Liver (tissue), 9 donors: ENCODE data around the gene RHEB. TPM values are rescaled to one million over a fixed set of nuclear protein-coding genes. Genes with fewer than 3 reads are reported as not detected.

ENCODE experiments used
- DNase-seq: peaks from one replicate; pipeline ENCODE4 v3.0.0-alpha.2; 2017; ENCODE audit warnings: low spot score
- H3K27ac ChIP-seq, 2 donors: one replicate each; pipeline ENCODE4 v1.7.0; 2013; ENCODE audit warnings: inconsistent platforms in 2 of 2, low read length in 2 of 2, control low read depth in 1 of 2, low read depth in 1 of 2, mild to moderate bottlenecking in 1 of 2
- H3K27me3 ChIP-seq, 4 donors: one replicate each; pipeline versions ENCODE4 v1.6.1 to v1.7.0; 2013; ENCODE audit warnings: low read length in 3 of 4, inconsistent platforms in 1 of 4, mild to moderate bottlenecking in 1 of 4, moderate library complexity in 1 of 4; ENCODE audit not compliant: control insufficient read depth in 4 of 4, insufficient read depth in 4 of 4
- H3K36me3 ChIP-seq, 4 donors: one replicate each; pipeline versions ENCODE4 v1.6.1 to v1.7.0; 2013; ENCODE audit warnings: low read length in 3 of 4, mild to moderate bottlenecking in 3 of 4, low read depth in 1 of 4, moderate library complexity in 1 of 4; ENCODE audit not compliant: control insufficient read depth in 4 of 4, insufficient read depth in 3 of 4
- H3K4me1 ChIP-seq, 4 donors: one replicate each; pipeline versions ENCODE4 v1.6.1 to v1.7.0; 2013; ENCODE audit warnings: low read length in 3 of 4, mild to moderate bottlenecking in 3 of 4, moderate library complexity in 1 of 4; ENCODE audit not compliant: control insufficient read depth in 4 of 4, insufficient read depth in 4 of 4
- H3K4me3 ChIP-seq, 3 donors: one replicate each; pipeline versions ENCODE4 v1.6.1 to v1.7.0; 2013; ENCODE audit warnings: low read length in 3 of 3, control low read depth in 1 of 3, low read depth in 1 of 3, mild to moderate bottlenecking in 1 of 3
- H3K9ac ChIP-seq, 2 donors: one replicate each; pipeline ENCODE4 v1.7.0; 2013; ENCODE audit warnings: low read length in 2 of 2, mild to moderate bottlenecking in 2 of 2, moderate library complexity in 2 of 2, control low read depth in 1 of 2, low read depth in 1 of 2
- H3K9me3 ChIP-seq, 4 donors: one replicate each; pipeline versions ENCODE4 v1.6.1 to v1.7.0; 2013; ENCODE audit warnings: low read length in 3 of 4; ENCODE audit not compliant: control insufficient read depth in 4 of 4
- ATF3 ChIP-seq: IDR thresholded peaks from 2 replicates; pipeline ENCODE4 v1.6.1; 2016; ENCODE audit warnings: antibody characterized with exemption
- CTCF ChIP-seq: fragments of 150-350 bp; IDR thresholded peaks from 2 replicates; pipeline ENCODE4 v1.5.1; 2017; ENCODE audit warnings: improper control_type of control experiment, low read depth, low read length; ENCODE audit not compliant: missing input control
- EGR1 ChIP-seq, 2 donors: IDR thresholded peaks; 2 replicates each; pipeline ENCODE4 v1.6.1; 2016 to 2018; ENCODE audit warnings: antibody characterized with exemption in 2 of 2, low read depth in 2 of 2
- FOXA1 ChIP-seq: IDR thresholded peaks from 2 replicates; pipeline ENCODE4 v1.6.1; 2016; ENCODE audit warnings: antibody characterized with exemption
- FOXA2 ChIP-seq: IDR thresholded peaks from 2 replicates; pipeline ENCODE4 v1.6.1; 2016; ENCODE audit warnings: antibody characterized with exemption
- GABPA ChIP-seq, 2 donors: IDR thresholded peaks in 1 of 2; conservative IDR thresholded peaks in 1 of 2; 2 replicates each; pipeline ENCODE4 v1.6.1; 2016; ENCODE audit warnings: antibody characterized with exemption in 2 of 2, mild to moderate bottlenecking in 1 of 2, moderate library complexity in 1 of 2
- HNF4A ChIP-seq, 2 donors: conservative IDR thresholded peaks; 2 replicates each; pipeline ENCODE4 v1.6.1; 2016; ENCODE audit warnings: antibody characterized with exemption in 2 of 2, mild to moderate bottlenecking in 2 of 2
- HNF4G ChIP-seq: IDR thresholded peaks from 2 replicates; pipeline ENCODE4 v1.6.1; 2016; ENCODE audit warnings: antibody characterized with exemption
- JUND ChIP-seq, 2 donors: IDR thresholded peaks; 2 replicates each; pipeline ENCODE4 v1.6.1; 2016; ENCODE audit warnings: antibody characterized with exemption in 2 of 2
- MAX ChIP-seq: IDR thresholded peaks from 2 replicates; pipeline ENCODE4 v1.6.1; 2016; ENCODE audit warnings: antibody characterized with exemption
- NR2F2 ChIP-seq: IDR thresholded peaks from 2 replicates; pipeline ENCODE4 v1.6.1; 2016; ENCODE audit warnings: antibody characterized with exemption
- RAD21 ChIP-seq, 2 donors: IDR thresholded peaks; 2 replicates each; pipeline ENCODE4 v1.6.1; 2016; ENCODE audit warnings: antibody characterized with exemption in 2 of 2, mild to moderate bottlenecking in 2 of 2
- REST ChIP-seq: IDR thresholded peaks from 2 replicates; pipeline ENCODE4 v1.6.1; 2016; ENCODE audit warnings: antibody characterized with exemption, mild to moderate bottlenecking
- RXRA ChIP-seq, 2 donors: IDR thresholded peaks; 2 replicates each; pipeline ENCODE4 v1.6.1; 2017 to 2018; ENCODE audit warnings: antibody characterized with exemption in 2 of 2, mild to moderate bottlenecking in 1 of 2
- SP1 ChIP-seq: IDR thresholded peaks from 2 replicates; pipeline ENCODE4 v1.6.1; 2018; ENCODE audit warnings: antibody characterized with exemption, mild to moderate bottlenecking
- TAF1 ChIP-seq: conservative IDR thresholded peaks from 2 replicates; pipeline ENCODE4 v1.6.1; 2016; ENCODE audit warnings: antibody characterized with exemption, mild to moderate bottlenecking
- YY1 ChIP-seq: IDR thresholded peaks from 2 replicates; pipeline ENCODE4 v1.6.1; 2016; ENCODE audit warnings: antibody characterized with exemption, mild to moderate bottlenecking
- WGBS: extraction: QIAGEN DNeasy Blood & Tissue Kit; methylation state at CpG from one replicate; pipeline ENCODE4 v1.1.7; 2013; 5-methylcytosine and 5-hydroxymethylcytosine counted together
- polyA plus RNA-seq, 2 donors: library from polyadenylated mRNA; stranded (reverse) in 1 of 2; unstranded in 1 of 2; fragments of 200-250 nt in 1 of 2; fragments of >200 nt in 1 of 2; fragmentation: Nextera tagmentation in 1 of 2; extraction: Ambion mirVana in 1 of 2; gene quantifications; one replicate each; pipeline versions ENCODE4 v1.2.1 to v1.2.3, GENCODE V29; 2013 to 2015
- total RNA-seq, 2 donors: library from RNA; depleted of rRNA; stranded (reverse); fragments of >200 nt; gene quantifications; one replicate each; pipeline ENCODE4 v1.2.3, GENCODE V29; 2014
- TF ChIP-seq, protein P1 (sequence below): IDR thresholded peaks from 2 replicates; pipeline ENCODE4 v1.6.1; 2016; ENCODE audit warnings: antibody characterized with exemption
- donor health status: healthy.
- donor health status: healthy.
- donor health status: healthy.
- donor health status: healthy.
- donor health status: healthy.

Gene RHEB
- total and polyA plus RNA-seq, 4 donors = 29.5 to 59.0 (median 36.5) TPM

DNA sequence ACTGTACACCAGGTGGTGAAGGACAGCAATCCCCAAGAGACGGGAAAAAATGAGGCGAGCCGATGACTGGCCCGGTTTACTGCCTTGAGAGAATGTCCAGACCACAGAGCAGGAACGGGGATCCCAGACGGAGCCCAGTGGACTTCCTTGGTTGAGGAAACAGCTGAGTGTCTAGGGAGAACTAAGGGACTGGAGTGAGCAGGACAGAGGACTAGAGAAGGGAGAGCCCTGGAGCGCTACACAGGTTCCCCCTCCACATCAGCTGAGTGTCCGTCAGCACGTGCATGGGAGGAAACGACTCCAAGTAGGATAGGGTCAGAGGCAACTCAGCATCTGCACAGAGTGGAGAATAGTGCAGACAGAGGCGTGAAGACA lies 102.8 kb downstream of the RHEB start:
- H3K9ac ChIP-seq = no peak overlapping the region
- H3K36me3 ChIP-seq = no peaks in the 10 kb centered on the region
- H3K9me3 ChIP-seq = peaks cover 0 to 6% (median 0%) of the 10 kb centered on the region in 4 donors
- TF ChIP-seq YY1 (no peak), RXRA (IDR thresholded peaks at IDR 0.05) (peak in 1 of 2 donors; percentile 5), HNF4A (conservative IDR thresholded peaks at IDR 0.05) (no peak)
- H3K27ac ChIP-seq = no peak overlapping the region
- H3K4me1 ChIP-seq = peaks cover 0 to 4% (median 2%) of the 10 kb centered on the region in 4 donors
- H3K27me3 ChIP-seq = no peaks in the 10 kb centered on the region
- no peak for DNase-seq
- H3K4me3 ChIP-seq = no peak overlapping the region
- WGBS = 72% methylated on average over 11 of the region's 11 CpGs

GRCh38 chr7:151416112-151416940 lies 103.4 kb downstream of the RHEB start:
- no peaks in the 10 kb centered on the region for H3K36me3 ChIP-seq
- WGBS = 79% methylated on average over 10 of the region's 10 CpGs
- H3K27me3 ChIP-seq = no peaks in the 10 kb centered on the region
- H3K4me3 ChIP-seq = no peak overlapping the region
- DNase-seq = no peak
- no peak overlapping the region for H3K27ac ChIP-seq
- TF ChIP-seq CTCF (no peak), EGR1 (IDR thresholded peaks at IDR 0.05; ENCODE audit: low read depth in 2 of 2) (no peak), JUND (IDR thresholded peaks at IDR 0.05) (no peak), HNF4A (conservative IDR thresholded peaks at IDR 0.05) (no peak), FOXA1 (no peak), FOXA2 (no peak), SP1 (no peak), RAD21 (IDR thresholded peaks at IDR 0.05) (no peak), RXRA (IDR thresholded peaks at IDR 0.05) (no peak), REST (no peak), GABPA (IDR thresholded peaks at IDR 0.05 in 1 of 2, conservative IDR thresholded peaks at IDR 0.05 in 1 of 2) (no peak), ATF3 (no peak), YY1 (no peak), TAF1 (no peak), HNF4G (no peak), NR2F2 (no peak), MAX (no peak)
- TF ChIP-seq, protein P1, sequence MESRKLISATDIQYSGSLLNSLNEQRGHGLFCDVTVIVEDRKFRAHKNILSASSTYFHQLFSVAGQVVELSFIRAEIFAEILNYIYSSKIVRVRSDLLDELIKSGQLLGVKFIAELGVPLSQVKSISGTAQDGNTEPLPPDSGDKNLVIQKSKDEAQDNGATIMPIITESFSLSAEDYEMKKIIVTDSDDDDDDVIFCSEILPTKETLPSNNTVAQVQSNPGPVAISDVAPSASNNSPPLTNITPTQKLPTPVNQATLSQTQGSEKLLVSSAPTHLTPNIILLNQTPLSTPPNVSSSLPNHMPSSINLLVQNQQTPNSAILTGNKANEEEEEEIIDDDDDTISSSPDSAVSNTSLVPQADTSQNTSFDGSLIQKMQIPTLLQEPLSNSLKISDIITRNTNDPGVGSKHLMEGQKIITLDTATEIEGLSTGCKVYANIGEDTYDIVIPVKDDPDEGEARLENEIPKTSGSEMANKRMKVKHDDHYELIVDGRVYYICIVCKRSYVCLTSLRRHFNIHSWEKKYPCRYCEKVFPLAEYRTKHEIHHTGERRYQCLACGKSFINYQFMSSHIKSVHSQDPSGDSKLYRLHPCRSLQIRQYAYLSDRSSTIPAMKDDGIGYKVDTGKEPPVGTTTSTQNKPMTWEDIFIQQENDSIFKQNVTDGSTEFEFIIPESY = no peak
- H3K4me1 ChIP-seq = peaks cover 0 to 4% (median 2%) of the 10 kb centered on the region in 4 donors
- H3K9me3 ChIP-seq = peaks cover 0 to 6% (median 0%) of the 10 kb centered on the region in 4 donors
- no peak overlapping the region for H3K9ac ChIP-seq
